Fibroblast of lung (primary cell): ENCODE measurements around the gene LMAN2.

Experiments used
- EZH2 ChIP-seq: IDR thresholded peaks from 2 replicates; pipeline ENCODE4 v1.5.1; 2012; ENCODE audit warnings: low read length, control low read depth, mild to moderate bottlenecking; ENCODE audit errors: missing control alignments
- TF ChIP-seq, protein P1 (sequence below), 2 donors: IDR thresholded peaks in 1 of 2; conservative IDR thresholded peaks in 1 of 2; 1 replicate in 1 of 2; 2 replicates in 1 of 2; pipeline ENCODE4 v1.5.1; 2011 to 2012; ENCODE audit warnings: low read length in 2 of 2, control low read depth in 1 of 2, inconsistent platforms in 1 of 2, low read depth in 1 of 2, mild to moderate bottlenecking in 1 of 2

- TF ChIP-seq, protein P1, sequence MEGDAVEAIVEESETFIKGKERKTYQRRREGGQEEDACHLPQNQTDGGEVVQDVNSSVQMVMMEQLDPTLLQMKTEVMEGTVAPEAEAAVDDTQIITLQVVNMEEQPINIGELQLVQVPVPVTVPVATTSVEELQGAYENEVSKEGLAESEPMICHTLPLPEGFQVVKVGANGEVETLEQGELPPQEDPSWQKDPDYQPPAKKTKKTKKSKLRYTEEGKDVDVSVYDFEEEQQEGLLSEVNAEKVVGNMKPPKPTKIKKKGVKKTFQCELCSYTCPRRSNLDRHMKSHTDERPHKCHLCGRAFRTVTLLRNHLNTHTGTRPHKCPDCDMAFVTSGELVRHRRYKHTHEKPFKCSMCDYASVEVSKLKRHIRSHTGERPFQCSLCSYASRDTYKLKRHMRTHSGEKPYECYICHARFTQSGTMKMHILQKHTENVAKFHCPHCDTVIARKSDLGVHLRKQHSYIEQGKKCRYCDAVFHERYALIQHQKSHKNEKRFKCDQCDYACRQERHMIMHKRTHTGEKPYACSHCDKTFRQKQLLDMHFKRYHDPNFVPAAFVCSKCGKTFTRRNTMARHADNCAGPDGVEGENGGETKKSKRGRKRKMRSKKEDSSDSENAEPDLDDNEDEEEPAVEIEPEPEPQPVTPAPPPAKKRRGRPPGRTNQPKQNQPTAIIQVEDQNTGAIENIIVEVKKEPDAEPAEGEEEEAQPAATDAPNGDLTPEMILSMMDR (conservative IDR thresholded peaks at IDR 0.05 in 1 of 2, IDR thresholded peaks at IDR 0.05 in 1 of 2; ENCODE audit: low read depth in 1 of 2, low read length in 2 of 2) = no peak
- TF ChIP-seq EZH2 = no peak
Measured at GRCh38 chr5:177355868-177356168, 4.3 kb upstream of the LMAN2 start.
